ENCODE results near the gene NLRP1.
A peak's percentile ranks its signal among the peaks of the same experiment; 100 is the strongest.

NLRP1 gene

DNA sequence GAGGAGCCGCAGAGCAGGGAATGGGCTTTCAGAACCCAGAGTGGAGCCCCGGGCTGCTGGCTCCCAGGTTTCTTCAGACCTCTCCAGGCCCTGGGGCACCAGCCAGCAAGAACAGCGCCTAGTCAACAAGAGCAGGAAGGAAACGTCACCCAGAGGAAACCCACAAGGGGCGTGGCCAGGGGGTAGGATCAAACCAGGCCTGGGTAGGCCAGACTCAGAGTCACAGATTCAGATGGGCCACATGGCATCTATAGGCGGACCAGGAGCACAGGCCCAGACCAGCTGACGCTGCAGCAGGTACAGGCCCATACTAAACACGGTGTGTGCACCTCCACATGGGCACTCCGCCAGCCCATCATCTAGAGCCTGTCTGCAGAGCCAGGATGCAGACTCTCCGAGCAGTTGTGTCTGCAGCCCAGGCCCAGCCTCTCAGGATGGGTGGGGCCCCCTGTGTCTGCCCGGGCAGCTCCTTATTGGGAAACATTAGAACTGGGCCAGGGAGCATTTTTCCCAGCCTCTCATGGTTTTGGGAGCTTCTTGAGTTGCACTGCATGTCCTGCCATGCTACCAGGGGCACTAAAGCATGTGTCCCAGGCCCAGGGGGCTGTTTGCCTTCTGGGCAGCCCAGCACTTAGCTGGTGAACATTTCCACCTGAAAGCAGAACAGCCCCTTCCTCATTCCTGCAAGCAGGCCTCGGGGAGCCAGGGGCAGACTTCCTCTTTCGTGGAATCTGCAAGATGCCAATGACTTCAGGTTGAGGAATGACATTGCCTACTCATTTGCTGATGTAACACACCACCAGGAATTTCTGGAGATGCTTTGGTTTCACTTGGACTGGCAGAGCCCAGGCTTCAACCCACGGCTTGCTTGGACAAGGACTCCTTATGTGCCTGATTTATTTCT, at the start of gene NLRP1:
Gene NLRP1 (minus strand): TSS at position 127 of the 904 bp plus-strand sequence. CDS start 552 bp downstream, outside the sequence.
- DNase-seq, result peak; percentile 83

DNA sequence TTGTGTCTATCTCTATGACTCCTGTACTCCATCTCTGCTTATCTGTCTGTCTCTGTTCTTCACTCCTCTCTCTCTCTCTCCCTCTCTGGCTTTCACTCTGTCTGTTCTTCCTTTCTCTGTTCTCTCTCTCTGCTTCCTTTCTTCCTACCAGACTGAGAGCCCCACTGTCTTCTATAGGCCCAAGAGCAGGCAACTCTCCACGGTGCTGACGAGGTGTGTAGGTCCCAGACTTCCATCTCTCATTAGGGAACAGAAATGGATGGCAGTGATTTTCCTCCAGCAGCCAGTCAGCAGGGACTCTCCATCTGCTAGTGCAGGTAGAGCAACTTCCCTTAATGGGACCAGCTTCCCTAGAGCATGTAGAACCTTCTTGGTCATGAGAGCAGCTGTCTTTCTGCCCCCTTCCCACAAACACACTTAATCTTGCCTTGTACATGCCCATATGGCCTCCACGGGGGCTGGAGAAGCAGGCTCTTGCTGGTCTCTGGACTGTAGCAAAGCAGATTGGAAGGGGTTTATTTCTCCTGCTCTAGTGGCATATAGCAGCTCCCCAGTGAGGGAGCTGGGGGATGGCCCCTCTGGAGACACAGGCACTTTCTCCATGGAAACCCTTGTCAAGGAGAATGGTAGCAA, 47.8 kb upstream of the NLRP1 start:
- no peak for DNase-seq

DNA sequence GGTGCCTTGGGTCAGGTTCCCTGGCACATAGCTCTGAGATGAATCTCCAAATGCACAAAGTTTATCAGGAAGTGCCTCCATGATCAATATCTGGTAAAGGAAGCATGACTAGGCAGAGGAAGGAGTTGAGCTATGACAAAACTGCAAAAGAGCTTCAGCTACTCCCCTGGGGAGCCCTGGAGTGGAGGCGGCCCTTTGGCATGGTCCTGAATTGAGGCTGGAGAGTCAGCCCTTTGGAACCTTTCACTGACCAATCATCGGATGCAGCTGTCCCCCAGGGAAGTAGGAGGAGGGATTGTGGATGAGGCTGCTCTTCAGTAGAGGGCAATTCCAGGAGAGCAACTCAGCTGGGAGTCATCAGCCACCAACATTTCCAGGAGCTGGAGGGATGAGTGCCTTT, 46.1 kb upstream of the NLRP1 start:
- no peak for DNase-seq

DNA sequence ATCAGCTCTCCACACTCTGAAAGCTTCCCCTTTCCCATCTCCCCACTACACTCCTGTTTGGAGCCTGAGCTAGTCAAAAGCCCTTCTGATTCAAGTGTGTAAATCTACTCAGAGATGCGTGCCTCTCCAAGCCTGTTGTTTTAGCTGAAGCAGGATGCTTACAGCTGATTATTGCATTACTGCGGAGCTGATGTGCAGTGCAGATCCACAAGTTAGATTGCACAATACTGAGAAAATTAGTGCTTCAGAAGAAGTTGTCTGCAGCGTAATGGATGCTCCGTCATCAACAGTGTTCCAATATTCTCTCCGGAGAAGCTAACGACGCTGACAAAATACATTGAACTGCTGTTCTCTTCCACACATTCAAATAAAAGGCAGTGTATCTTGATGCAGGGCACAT, 44.8 kb upstream of the NLRP1 start:
- DNase-seq, result no peak

DNA sequence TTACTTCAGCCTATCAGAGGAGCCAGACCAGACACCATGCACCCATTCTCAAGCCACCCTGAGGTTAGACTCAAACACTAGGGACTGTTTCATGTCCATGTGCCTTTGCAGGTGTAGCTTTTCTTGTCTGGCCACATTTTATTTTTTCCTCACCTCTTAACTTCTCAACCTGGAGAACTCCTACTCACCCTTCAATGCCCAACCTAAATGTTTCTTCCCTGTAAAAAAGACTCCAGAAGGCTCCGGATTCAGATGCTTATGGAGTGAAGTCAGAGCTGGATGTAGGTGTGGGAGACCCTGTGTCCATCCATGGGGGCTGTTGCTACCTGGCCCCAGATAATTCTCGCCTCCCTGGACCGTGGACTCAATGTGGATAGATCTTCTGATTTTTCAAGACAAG, 44.0 kb upstream of the NLRP1 start:
- no peak for DNase-seq

DNA sequence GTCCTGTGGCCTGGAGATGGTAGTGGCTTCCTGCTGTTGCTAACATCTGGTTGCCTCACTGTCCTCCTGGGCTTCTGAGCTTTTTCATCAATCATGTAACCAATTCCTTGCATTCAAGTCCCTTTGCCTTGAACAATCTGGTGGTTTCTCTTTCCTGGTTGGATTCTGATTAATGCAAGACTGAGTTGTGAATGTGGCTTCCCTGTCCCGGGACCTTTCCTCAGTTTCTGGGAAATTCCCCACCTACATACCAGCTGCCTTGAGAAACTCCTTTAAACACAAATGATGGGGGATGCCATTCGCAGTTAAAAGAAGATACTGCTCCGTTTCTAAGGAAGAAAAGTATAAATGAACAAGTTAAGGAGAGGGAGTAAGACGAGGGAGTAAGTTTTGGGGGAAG, 39.9 kb upstream of the NLRP1 start:
- DNase-seq, result no peak

DNA sequence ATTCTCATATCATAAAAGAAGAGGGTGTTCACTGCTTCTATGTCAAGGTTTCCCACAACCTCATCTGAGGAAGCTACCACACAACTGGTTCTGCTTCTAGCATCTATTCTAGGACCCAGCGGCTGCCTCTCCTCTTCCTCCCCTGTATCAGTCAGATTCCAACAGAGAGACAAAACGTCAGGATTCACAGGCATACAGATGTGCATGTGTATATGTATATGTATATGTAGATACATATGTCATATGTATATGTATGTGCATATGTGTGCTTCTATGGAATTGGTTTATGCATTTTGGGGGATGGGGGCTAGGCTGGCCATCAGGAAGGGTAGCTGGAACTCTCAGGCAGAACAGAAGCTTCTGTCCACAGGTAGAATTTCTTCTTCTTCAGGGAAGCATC, 37.4 kb upstream of the NLRP1 start:
- DNase-seq, result no peak

DNA sequence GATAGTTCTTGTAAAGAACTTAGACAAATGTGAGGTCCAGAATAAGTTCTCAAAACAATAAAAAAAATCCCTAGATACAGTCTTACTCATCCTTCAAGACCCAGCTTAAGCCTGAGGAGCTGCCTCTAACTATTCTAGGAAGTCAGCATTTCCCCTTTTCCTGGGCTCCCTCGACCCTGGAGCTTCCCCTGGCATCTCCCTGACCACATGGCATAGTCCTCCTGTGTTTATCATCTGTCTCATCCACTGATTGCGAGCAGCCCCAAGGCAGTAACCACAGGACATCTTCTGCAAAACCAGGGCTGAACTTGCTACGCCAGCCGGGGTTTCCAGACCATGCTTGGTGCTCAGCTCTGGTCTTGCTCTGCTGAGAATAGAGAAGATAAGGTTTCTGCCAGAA, 36.7 kb upstream of the NLRP1 start:
- DNase-seq, result no peak

DNA sequence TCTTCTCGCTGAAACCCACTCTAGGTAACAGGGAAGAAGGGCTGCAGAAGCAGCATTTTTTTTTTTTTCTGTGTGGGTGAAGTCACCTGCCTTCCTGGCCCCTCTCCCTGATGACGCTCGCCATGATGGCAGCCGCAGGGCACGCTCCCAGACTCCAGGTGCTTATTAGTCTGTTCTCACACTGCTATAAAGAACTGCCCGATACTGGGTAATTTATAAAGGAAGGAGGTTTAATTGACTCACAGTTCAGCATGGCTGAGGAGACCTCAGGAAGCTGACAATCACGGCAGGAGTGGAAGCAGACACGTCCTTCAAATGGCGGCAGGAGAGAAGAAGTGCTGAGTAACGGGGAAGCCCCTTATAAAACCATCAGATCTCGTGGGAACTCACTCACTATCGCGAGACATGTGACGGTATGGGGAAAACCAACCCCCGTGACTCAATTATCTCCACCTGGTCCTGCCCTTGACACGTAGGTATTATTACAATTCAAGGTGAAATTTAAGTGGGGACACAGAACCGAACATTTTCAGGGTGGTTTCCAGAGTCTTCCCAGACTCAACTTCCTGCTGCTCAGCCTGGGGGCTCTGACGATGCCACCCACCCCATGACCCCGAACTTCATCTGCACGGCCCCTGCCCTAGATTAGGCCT, 34.9 kb upstream of the NLRP1 start:
- DNase-seq, result no peak

DNA sequence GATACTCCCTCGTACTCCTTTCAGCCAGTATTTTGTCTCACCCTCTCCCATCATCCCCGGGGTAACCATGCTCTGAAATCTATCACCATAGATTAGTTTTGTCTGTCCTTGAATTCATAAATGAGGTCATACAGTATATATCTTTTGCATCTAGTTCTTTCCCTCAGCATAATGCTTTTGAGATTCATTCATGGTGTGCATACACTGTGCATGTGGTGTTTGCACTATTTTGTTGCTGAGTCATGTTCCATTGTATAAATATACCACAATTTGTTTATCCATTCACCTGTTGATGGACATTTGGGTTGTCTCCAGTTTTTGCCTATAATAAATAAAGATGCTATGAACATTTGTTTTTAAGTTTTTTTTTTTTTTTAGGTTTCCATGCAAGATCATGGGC, 34.2 kb upstream of the NLRP1 start:
- no peak for DNase-seq

DNA sequence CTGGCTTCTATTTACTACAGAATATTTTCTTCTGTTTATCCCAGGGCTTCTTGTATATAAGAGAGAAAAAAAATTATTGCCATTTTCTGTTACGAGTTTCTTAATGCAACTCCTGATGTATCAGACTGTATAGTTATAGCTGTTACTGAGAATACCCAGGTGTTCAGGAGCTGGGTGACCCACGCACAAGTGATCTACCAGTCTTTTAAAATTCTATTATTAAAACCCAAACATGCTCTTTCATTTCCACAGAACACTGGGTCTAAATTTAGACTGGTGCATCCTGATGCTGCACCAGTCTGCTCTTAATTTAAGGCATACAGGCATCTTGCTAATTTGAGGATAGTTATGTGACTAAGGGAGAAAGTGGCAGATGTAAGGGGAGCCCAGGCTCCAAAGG, 31.2 kb upstream of the NLRP1 start:
- DNase-seq, result no peak

DNA sequence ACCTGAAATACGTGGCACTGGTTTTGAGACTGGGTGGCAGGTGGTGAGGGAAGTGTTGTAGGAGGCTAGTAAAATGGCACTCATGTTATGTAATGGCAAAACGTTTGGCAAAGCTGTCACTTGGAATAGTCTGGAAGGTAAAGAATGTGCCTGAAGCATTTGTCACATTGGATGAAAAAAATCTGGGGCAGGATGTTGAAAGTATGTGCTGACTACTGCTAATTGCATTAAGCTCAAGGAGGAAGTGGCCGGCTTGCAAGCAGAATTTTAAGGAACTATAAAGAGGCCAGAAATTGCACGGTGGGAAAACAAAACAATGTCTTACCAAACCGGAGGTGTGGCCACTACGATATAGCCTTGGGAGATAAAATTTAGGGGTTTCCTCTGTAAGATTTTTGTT, 26.6 kb upstream of the NLRP1 start:
- DNase-seq, result no peak

DNA sequence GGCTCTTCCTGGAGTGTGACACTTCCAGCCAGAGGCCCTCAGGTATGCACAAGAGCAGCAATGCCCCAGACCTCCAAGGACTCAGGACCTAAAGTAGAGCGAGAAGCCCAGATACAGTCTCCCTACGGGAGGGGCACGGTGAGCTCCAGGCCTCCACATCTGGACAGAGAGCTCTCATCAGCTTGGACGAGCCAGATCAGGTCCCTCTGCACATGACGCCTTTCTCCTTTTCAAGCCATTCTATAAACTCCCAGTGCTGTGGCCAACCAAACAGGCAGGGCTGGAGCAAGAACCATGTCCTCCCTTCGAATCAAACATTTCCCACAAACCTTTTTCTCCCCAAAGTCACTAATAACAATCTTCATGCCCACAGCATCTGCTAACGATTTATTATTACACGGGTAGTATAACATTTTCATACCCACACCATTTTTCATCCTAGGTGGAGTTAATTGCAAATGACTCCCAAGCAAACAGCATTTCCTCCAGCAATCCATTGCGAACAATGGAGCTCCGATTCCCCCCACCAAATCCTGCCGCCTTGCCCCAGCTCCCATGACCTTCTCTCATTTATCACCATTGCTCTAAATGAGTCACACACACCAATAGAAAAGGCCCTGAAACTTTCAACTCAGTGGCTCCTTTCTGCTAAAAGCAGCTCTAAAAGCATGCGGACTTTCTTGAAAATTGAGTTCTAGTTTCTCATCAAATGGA, 24.2 kb upstream of the NLRP1 start:
- DNase-seq, result no peak

DNA sequence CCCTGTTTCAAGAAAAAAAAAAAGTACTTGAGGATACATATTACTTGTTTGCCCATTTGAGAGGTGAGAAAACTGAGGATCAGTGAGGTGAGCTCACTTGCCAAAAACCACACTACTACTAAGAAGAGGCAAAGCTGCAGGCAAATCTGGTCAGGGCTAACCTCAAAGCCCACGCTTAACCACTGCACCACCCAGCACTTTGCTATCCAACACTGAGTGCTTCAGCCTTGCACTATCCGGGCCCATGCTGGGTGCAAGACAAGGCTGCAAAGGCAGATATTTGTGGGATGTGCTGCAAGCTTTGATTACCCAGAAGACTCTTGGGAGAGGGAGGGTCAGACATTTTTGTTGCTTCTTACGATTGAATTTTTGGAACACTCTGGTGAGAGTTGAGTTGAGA, 23.6 kb upstream of the NLRP1 start:
- DNase-seq, result no peak

DNA sequence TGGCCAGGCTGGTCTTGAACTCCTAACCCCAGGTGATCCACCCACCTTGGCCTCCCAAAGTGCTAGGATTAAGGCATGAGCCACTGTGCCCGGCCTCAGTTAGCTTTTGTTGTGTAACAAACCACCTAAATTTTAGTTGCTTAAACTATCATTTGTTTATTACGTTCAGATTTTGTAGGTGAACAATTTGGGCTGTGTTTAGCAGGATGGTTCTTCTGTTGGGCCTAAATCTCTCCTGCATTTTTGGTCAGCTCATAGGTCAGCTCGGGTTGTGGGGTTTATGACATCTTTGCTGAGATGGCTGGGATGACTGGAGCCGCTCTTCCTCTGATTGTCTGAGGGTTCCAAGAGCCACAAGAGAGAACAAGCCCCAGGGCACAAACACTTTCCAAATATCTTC, 21.1 kb upstream of the NLRP1 start:
- DNase-seq, result no peak

DNA sequence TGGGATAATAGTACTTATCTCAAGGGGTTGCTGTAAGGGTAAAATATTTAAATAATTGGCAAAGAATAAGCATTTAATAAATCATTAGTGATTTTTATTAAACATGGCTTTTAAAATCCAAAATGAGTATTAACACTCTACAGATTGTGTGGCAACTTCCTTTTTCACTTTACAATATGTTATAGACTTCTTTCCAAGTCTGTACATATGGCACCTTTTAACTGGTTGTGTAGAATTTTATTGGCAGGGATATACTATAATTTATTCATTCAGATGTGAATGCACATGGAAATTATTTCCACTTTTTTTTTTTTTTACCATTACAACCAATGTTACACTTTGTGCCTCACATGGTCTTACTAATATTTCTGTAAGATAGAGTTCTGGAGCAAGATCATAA, 15.7 kb upstream of the NLRP1 start:
- no peak for DNase-seq

DNA sequence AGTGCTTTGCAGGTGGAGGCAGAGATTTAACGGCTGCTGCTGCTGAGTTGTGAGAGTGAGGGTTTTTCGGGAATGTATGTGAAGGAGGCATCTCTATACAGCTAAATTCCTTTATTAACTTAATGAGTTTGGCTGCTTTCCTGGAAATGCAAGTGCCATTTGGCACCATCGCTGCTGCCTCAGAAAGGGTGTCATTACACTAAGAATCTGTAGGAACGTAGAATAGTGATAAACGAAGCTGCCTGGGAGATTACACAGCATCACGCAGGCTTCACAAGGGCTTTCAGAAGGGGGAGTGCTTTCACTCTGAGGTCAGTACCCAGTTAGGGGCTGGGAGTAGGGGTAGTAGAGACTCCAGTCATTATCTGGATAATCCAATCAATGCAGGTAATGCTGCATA, 14.1 kb upstream of the NLRP1 start:
- no peak for DNase-seq

DNA sequence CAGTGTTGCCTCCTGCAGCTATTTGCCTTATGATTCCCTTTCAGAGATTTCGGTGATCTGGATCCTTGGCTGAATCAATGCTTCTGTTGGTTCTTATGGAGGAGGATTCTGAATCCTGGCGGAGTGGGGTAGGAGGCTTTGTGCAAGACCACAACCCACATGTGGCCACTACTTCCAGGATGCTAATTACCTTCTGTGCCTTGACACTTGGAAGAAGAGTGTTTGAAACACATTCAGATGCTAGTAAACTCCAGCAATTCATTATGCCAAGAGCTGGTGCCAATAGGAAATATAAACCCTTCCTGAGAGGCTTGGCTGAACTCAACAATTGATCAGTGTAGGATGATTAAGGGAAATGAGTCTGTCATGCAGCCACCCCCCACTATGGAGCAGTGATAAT, 12.1 kb upstream of the NLRP1 start:
- no peak for DNase-seq

DNA sequence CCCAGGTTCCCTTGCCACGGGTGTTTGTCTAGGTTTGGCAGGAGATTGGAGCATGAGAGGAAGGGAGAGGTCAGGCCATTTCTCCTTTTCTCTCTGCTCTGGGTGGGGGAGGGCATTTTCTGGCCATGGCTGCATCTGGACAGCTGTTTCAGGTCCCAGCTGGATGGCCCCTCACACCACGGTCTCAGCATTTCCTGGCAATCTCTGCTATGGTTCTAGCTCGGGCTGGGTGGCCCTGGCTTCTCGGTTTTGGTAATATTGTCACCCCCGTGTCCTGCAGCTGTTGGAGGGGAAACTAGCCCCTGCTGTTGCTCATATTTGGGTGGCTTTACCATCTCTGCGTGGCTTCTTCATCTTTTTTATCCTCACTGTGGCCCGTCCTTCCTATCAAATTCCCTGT, 11.5 kb upstream of the NLRP1 start:
- no peak for DNase-seq

DNA sequence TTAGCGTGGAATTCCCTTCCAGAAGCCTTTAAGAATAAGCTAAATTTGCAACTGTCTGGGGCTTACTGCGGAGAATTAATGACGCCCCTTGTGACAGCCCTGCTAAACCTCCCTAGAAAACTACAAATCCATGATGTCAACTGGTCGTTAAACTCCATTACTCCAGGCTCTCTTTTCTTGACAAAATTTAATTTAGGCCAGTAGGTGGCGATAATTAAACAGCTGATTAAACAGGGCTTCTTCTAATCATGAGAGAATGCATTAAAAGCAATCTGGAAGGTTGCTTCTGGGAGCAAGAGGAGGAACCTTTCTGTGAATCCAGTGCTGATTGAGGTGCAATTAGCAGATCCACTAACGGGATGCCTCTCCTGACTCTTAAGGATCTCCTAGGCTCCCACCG, 8.1 kb upstream of the NLRP1 start:
- no peak for DNase-seq

DNA sequence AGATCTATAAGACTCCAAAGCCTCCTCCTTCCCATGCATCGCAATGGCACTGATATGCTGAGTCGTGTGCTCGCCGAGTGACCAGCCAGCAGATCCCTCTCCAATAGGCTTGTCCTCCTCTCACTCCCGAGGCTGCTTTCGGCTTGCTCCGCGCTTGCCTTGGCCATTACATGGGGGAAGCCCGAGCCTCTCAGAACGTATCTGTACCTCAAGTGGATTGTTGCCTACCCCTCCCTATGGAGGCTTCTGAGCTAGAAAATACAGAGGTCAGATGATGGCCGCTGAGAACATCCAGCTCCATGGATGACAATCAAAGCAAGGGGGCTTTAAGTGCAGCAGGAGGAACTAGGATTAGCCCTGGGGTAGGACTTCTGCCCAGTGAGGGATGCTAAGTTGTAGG, 7.7 kb upstream of the NLRP1 start:
- no peak for DNase-seq

DNA sequence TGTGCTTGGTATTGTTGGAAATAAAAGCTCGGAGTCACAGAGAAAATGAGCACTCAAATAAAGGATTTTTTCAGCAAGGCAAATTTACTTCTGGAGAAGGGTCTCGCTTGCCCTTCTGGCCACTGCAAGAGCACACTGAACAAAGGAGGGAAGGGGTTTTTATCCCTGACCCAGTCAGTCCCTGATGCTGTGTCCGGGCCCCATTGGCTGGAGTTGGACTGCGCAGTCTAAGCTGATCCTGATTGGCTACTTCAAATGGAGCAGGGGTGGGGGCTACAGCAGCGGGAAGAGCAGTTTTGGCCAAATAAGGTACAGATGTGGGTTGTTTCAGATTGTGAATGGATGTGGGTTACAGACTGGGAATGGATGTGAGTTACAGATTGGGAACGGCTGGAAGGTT, 4.3 kb upstream of the NLRP1 start:
- no peak for DNase-seq

DNA sequence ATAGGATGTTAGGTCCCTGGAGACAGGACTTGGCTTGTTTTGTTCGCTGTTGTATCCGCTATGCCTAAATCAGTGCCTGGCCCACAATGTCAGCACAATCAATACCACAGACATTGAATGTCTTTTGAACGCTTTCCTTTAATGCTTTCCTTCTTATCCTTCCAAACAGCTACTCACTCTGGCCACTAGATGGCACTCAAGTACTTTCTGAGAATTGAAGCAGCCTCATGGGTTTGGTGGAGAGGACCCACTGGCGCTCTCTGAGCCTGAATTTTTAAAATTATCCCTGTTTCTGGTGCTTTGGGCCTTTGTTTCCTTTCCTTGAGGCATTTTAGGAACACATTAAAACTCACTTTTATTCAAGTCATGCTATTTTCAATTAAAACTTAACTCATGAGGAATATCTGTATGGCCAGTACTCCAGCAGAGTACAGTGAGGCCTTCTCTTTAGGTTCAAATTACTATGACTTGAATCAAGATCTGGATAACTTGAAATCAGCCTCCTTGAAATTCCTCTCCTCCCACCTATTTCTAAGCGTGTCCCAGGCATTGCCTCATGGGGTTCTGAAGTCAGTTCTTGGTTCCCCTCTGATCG, 3.2 kb upstream of the NLRP1 start:
- DNase-seq, result peak; percentile 55
